SK-N-SH (cell line): ENCODE measurements around the gene TMEM127. TPM values are rescaled to one million over a fixed set of nuclear protein-coding genes. Genes with fewer than 3 reads are reported as not detected.

ENCODE experiments used
- CTCF ChIA-PET: fragments of 300-600, 350-600 bp; formaldehyde crosslinking; extraction: SDS; loops from one replicate; lab custom pipeline; 2021; lab: Yijun Ruan, JAX
- POLR2A ChIA-PET: fragments of 350-600 bp; sonication (Branson Sonifier 250); formaldehyde crosslinking; extraction: SDS; loops from one replicate; lab custom pipeline; 2020; ENCODE audit warnings: antibody characterized with exemption, inconsistent platforms; lab: Yijun Ruan, JAX
- DNase-seq: peaks from one replicate; pipeline ENCODE4 v3.0.0; 2012
- H2AFZ ChIP-seq: fragments of 200-600 bp; sonication (generic); 2 replicates; pipeline ENCODE4 v1.8.1; 2016; ENCODE audit warnings: antibody characterized with exemption, mild to moderate bottlenecking, low read depth
- H3F3A ChIP-seq: fragments of 200-600 bp; sonication (generic); replicated peaks from 2 replicates; pipeline ENCODE3; 2016; ENCODE audit warnings: antibody characterized with exemption, mild to moderate bottlenecking; ENCODE audit not compliant: insufficient read depth
- H3K27ac ChIP-seq, 2 experiments: fragments of 200-500 bp in 1 of 2; fragments of 200-600 bp in 1 of 2; sonication (Bioruptor generic) in 1 of 2; sonication (generic), shearing (Covaris generic) in 1 of 2; 2 replicates each; pipeline versions ENCODE4 v1.5.1 to v1.6.1; 2014 to 2016; ENCODE audit warnings: low read depth in 2 of 2, inconsistent platforms in 1 of 2, low read length in 1 of 2, mild to moderate bottlenecking in 1 of 2, mixed read lengths in 1 of 2
- H3K27me3 ChIP-seq: fragments of 200-600 bp; sonication (generic), shearing (Covaris generic); 2 replicates; pipeline ENCODE4 v1.6.1; 2016; ENCODE audit warnings: mixed run types; ENCODE audit not compliant: insufficient read depth
- H3K36me3 ChIP-seq, 2 experiments: fragments of 200-500 bp in 1 of 2; fragments of 200-600 bp in 1 of 2; sonication (Bioruptor generic) in 1 of 2; sonication (generic) in 1 of 2; replicated peaks in 1 of 2; 2 replicates each; pipeline versions ENCODE3 to v1.5.1; 2014 to 2016; ENCODE audit warnings: low read length in 1 of 2, mild to moderate bottlenecking in 1 of 2; ENCODE audit not compliant: insufficient read depth in 2 of 2, control insufficient read depth in 1 of 2
- H3K4me1 ChIP-seq, 2 experiments: fragments of 200-500 bp in 1 of 2; fragments of 200-600 bp in 1 of 2; sonication (Bioruptor generic) in 1 of 2; sonication (generic), shearing (Covaris generic) in 1 of 2; 2 replicates each; pipeline versions ENCODE4 v1.5.1 to v1.6.1; 2014 to 2016; ENCODE audit warnings: low read depth in 1 of 2, low read length in 1 of 2, mixed run types in 1 of 2; ENCODE audit not compliant: insufficient read depth in 2 of 2, control insufficient read depth in 1 of 2
- H3K4me2 ChIP-seq: fragments of 200-600 bp; sonication (generic), shearing (Covaris generic); 2 replicates; pipeline ENCODE4 v1.6.1; 2017; ENCODE audit warnings: mixed run types
- H3K4me3 ChIP-seq, 2 experiments: fragments of 200-500 bp in 1 of 2; fragments of 200-600 bp in 1 of 2; sonication (Bioruptor generic) in 1 of 2; sonication (generic), shearing (Covaris generic) in 1 of 2; 2 replicates each; pipeline versions ENCODE4 v1.5.1 to v1.8.1; 2014 to 2016; ENCODE audit warnings: low read depth in 2 of 2, inconsistent platforms in 1 of 2, low read length in 1 of 2, mild to moderate bottlenecking in 1 of 2, mixed read lengths in 1 of 2, moderate library complexity in 1 of 2
- H3K79me2 ChIP-seq: fragments of 200-600 bp; sonication (generic); 2 replicates; pipeline ENCODE4 v1.8.1; 2017; ENCODE audit warnings: mild to moderate bottlenecking; ENCODE audit not compliant: insufficient read depth
- H3K9ac ChIP-seq: fragments of 200-600 bp; sonication (generic); 2 replicates; pipeline ENCODE4 v1.6.1; 2017; ENCODE audit warnings: mixed run types
- H3K9me2 ChIP-seq: fragments of 200-600 bp; sonication (generic); 2 replicates; pipeline ENCODE4 v1.6.1; 2017; ENCODE audit warnings: mixed run types
- H3K9me3 ChIP-seq: fragments of 200-600 bp; sonication (generic); 2 replicates; pipeline ENCODE4 v1.6.1; 2017; ENCODE audit warnings: mixed run types, mild to moderate bottlenecking, moderate library complexity
- H4K20me1 ChIP-seq: fragments of 200-600 bp; sonication (generic); 2 replicates; pipeline ENCODE4 v1.6.1; 2017; ENCODE audit warnings: mild to moderate bottlenecking, mixed run types; ENCODE audit not compliant: insufficient read depth
- CHD2 ChIP-seq: fragments of 150-350 bp; IDR thresholded peaks from 2 replicates; pipeline ENCODE4 v1.6.1; 2018; ENCODE audit warnings: low read length; ENCODE audit not compliant: partially characterized antibody
- ELF1 ChIP-seq: IDR thresholded peaks from 2 replicates; pipeline ENCODE4 v1.4.0; 2012
- EP300 ChIP-seq, 2 experiments: IDR thresholded peaks; 2 replicates each; pipeline versions ENCODE4 v1.4.0 to v1.6.1; 2012; ENCODE audit warnings: borderline replicate concordance in 1 of 2, low read depth in 1 of 2, low read length in 1 of 2
- FOSL2 ChIP-seq: IDR thresholded peaks from 2 replicates; pipeline ENCODE4 v1.4.0; 2012; ENCODE audit warnings: low read depth, mild to moderate bottlenecking, moderate library complexity, borderline replicate concordance
- GABPA ChIP-seq: IDR thresholded peaks from 2 replicates; pipeline ENCODE4 v1.4.0; 2012; ENCODE audit warnings: low read depth, mild to moderate bottlenecking
- JUND ChIP-seq: IDR thresholded peaks from 2 replicates; pipeline ENCODE4 v1.4.0; 2012
- MXI1 ChIP-seq: IDR thresholded peaks from 2 replicates; pipeline ENCODE4 v1.6.1; 2012; ENCODE audit warnings: mild to moderate bottlenecking, low read depth, low read length, improper control_type of control experiment
- NFIC ChIP-seq: IDR thresholded peaks from 2 replicates; pipeline ENCODE4 v1.4.0; 2012; ENCODE audit warnings: borderline replicate concordance
- NRF1 ChIP-seq: IDR thresholded peaks from 2 replicates; pipeline ENCODE4 v1.6.1; 2012; ENCODE audit warnings: low read depth, mild to moderate bottlenecking, low read length
- POLR2AphosphoS5 ChIP-seq: IDR thresholded peaks from 2 replicates; pipeline ENCODE4 v1.6.1; 2012; ENCODE audit warnings: low read depth, low read length
- RFX5 ChIP-seq: IDR thresholded peaks from 2 replicates; pipeline ENCODE4 v1.6.1; 2012; ENCODE audit warnings: mild to moderate bottlenecking, improper control_type of control experiment, low read length
- RXRA ChIP-seq: IDR thresholded peaks from 2 replicates; pipeline ENCODE4 v1.4.0; 2012; ENCODE audit warnings: low read depth, mild to moderate bottlenecking, borderline replicate concordance
- SIN3A ChIP-seq: IDR thresholded peaks from 2 replicates; pipeline ENCODE4 v1.6.1; 2012; ENCODE audit warnings: low read depth, mild to moderate bottlenecking, low read length, moderate library complexity, borderline replicate concordance
- TAF1 ChIP-seq: IDR thresholded peaks from 2 replicates; pipeline ENCODE4 v1.6.1; 2012; ENCODE audit warnings: low read depth, mild to moderate bottlenecking, low read length, moderate library complexity, borderline replicate concordance
- TEAD4 ChIP-seq: IDR thresholded peaks from 2 replicates; pipeline ENCODE4 v1.4.0; 2012; ENCODE audit warnings: mild to moderate bottlenecking, borderline replicate concordance; ENCODE audit not compliant: insufficient read depth
- USF1 ChIP-seq: IDR thresholded peaks from 2 replicates; pipeline ENCODE4 v1.4.0; 2012; ENCODE audit warnings: low read depth, borderline replicate concordance
- USF2 ChIP-seq: fragments of 150-350 bp; IDR thresholded peaks from 2 replicates; pipeline ENCODE4 v1.6.1; 2017; ENCODE audit warnings: antibody characterized with exemption, low read length, low read depth, borderline replicate concordance
- WGBS: methylation state at CpG from one replicate; pipeline ENCODE4 v1.1.6; 2017; ENCODE audit warnings: low lambda C conversion rate; 5-methylcytosine and 5-hydroxymethylcytosine counted together
- polyA plus RNA-seq, 3 experiments: library from polyadenylated mRNA; depleted of rRNA; stranded (reverse); fragments of >200 nt; gene quantifications; 2 replicates each; pipeline ENCODE4 v1.2.3, GENCODE V29; 2012
- TF ChIP-seq, protein P1 (sequence below): IDR thresholded peaks from 2 replicates; pipeline ENCODE4 v1.6.1; 2012; ENCODE audit warnings: mild to moderate bottlenecking, low read depth, low read length, moderate library complexity
- TF ChIP-seq, protein P2 (sequence below): fragments of 150-350 bp; IDR thresholded peaks from 2 replicates; pipeline ENCODE4 v1.6.1; 2016; ENCODE audit warnings: mild to moderate bottlenecking, low read depth, low read length

TMEM127 gene
- polyA plus RNA-seq, 1 of the 3 experiments (the other 2 are of a cell fraction), result 40.9 TPM

DNA sequence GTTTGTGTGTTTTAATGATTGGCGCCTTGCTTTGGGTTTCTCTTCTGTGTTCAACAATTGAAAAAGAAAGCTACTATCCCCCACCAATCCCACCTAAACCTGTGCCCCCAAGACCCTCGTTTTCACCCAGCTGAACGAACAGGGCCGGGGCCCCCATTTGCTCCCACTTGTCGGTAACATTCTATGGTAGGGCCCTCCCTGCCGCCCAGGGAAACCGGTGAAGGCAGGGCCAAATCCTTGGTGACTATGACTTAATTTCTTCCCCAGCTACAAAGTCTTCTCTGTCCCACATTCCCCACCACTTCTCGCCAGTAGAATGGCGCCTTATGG lies 40.1 kb upstream of the TMEM127 start:
- H2AFZ ChIP-seq, result peak overlapping the region; percentile 80
- CTCF ChIA-PET, result interaction anchor here (0.9 to 1.9 kb wide), 3 partner anchors 16 to 203 kb away, joined by 3 to 10 read pairs (median 6); no protein-coding TSS in a partner anchor
- 6% methylated on average over 9 of the region's 9 CpGs for WGBS

DNA sequence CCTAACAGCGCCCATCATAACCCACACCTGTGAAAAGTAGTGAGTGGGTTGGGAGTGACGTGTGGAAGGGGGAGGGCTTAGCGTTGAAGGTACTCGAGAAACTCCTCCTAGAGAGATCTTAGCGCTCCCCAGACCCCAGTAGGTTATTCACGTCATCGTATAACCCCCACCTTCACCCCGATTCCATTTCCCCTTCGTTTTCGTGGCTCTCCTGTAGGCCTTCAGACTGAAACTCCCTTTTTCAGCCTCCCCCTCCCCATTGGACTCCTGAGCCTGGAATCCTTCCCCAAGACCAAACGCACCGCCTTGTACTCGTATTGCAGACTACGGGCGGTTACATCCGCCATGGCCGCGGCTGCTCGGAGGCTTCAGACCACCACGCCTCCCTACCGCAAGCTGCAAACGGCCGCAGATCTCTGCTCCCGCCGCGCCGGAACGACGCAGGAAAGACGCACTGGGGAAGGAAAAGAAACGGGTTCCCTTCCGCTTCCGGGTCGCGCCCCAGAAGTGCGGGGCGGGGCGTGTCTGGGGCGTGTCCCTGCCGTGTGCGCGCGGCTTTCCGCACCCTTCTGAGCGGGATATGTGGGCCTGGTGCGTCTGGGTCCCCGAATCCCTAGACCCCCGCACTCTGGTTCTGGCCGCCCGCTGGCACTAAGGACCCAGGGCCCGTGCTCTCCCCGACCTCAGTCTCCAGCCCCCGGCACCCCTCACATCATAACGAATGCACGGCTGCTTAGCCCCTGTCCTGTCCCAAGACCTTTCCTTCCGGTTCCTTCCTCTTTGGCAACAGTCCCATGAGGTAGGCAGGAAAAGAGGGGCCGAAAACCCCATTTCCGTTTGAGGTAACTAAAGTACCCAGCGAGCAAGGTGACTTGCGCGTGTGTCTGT lies 39.5 kb upstream of the TMEM127 start, which contains the start of gene SNRNP200:
SNRNP200 (minus strand) TSS at position 456 of the 888 bp plus-strand sequence; CDS start at position 347, 109 bp downstream.
- Histone ChIP-seq H3K79me2 (peaks cover 56% of the 10 kb centered on the region), H3K9ac (peak within 1 kb of the TSS; percentile 88), H2AFZ (peak within 1 kb of the TSS; percentile 80), H3F3A (no peaks in the 10 kb centered on the region), H4K20me1 (peaks cover 3% of the 10 kb centered on the region; the same call in 1 of the 2 replicates), H3K9me2 (no peaks in the 10 kb centered on the region), H3K4me1 (peaks cover 18 to 20% of the 10 kb centered on the region in 2 experiments), H3K27ac (peak within 1 kb of the TSS; percentile 67 to 79), H3K4me3 (peak within 1 kb of the TSS; percentile 64 to 87), H3K27me3 (no peaks in the 10 kb centered on the region), H3K36me3 (peaks cover 38 to 40% of the 10 kb centered on the region in 2 experiments), H3K9me3 (no peaks in the 10 kb centered on the region), H3K4me2 (peak within 1 kb of the TSS; percentile 87)
- peak; percentile 91 for DNase-seq
- POLR2A ChIA-PET, result interaction anchor here (0.7 to 3.0 kb wide), 7 partner anchors 16 to 44 kb away, joined by 3 to 20 read pairs (median 4); partner anchors contain the start of gene ITPRIPL1
- CTCF ChIA-PET, result interaction anchor here (0.9 to 1.9 kb wide), 4 partner anchors 16 to 203 kb away, joined by 3 to 10 read pairs (median 7); partner anchors contain the start of genes CIAO1 and TMEM127
- WGBS, result 1% methylated on average over 40 of the region's 61 CpGs
- TF ChIP-seq TEAD4, result no peak
- no peak for TF ChIP-seq FOSL2
- TF ChIP-seq, protein P1, sequence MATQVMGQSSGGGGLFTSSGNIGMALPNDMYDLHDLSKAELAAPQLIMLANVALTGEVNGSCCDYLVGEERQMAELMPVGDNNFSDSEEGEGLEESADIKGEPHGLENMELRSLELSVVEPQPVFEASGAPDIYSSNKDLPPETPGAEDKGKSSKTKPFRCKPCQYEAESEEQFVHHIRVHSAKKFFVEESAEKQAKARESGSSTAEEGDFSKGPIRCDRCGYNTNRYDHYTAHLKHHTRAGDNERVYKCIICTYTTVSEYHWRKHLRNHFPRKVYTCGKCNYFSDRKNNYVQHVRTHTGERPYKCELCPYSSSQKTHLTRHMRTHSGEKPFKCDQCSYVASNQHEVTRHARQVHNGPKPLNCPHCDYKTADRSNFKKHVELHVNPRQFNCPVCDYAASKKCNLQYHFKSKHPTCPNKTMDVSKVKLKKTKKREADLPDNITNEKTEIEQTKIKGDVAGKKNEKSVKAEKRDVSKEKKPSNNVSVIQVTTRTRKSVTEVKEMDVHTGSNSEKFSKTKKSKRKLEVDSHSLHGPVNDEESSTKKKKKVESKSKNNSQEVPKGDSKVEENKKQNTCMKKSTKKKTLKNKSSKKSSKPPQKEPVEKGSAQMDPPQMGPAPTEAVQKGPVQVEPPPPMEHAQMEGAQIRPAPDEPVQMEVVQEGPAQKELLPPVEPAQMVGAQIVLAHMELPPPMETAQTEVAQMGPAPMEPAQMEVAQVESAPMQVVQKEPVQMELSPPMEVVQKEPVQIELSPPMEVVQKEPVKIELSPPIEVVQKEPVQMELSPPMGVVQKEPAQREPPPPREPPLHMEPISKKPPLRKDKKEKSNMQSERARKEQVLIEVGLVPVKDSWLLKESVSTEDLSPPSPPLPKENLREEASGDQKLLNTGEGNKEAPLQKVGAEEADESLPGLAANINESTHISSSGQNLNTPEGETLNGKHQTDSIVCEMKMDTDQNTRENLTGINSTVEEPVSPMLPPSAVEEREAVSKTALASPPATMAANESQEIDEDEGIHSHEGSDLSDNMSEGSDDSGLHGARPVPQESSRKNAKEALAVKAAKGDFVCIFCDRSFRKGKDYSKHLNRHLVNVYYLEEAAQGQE, result no peak; the same call in 1 of the 2 replicates
- no peak for TF ChIP-seq RFX5
- peak; percentile 100 for TF ChIP-seq GABPA
- no peak for TF ChIP-seq RXRA
- peak; percentile 79; the same call in 1 of the 2 replicates for TF ChIP-seq SIN3A
- TF ChIP-seq MXI1, result peak; percentile 90
- no peak for TF ChIP-seq USF1
- TF ChIP-seq, protein P2, sequence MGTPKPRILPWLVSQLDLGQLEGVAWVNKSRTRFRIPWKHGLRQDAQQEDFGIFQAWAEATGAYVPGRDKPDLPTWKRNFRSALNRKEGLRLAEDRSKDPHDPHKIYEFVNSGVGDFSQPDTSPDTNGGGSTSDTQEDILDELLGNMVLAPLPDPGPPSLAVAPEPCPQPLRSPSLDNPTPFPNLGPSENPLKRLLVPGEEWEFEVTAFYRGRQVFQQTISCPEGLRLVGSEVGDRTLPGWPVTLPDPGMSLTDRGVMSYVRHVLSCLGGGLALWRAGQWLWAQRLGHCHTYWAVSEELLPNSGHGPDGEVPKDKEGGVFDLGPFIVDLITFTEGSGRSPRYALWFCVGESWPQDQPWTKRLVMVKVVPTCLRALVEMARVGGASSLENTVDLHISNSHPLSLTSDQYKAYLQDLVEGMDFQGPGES, result no peak
- TF ChIP-seq USF2, result no peak
- peak; percentile 71 for TF ChIP-seq CHD2
- peak; percentile 54 for TF ChIP-seq NFIC
- TF ChIP-seq EP300 (IDR thresholded peaks at IDR 0.05; ENCODE audit: borderline replicate concordance in 1 of 2, low read depth in 1 of 2, low read length in 1 of 2), result no peak
- no peak for TF ChIP-seq JUND
- peak; percentile 95 for TF ChIP-seq POLR2AphosphoS5
- TF ChIP-seq ELF1, result peak; percentile 85
- TF ChIP-seq TAF1, result peak; percentile 85

More for the DNA sequence above, 40.1 kb upstream of the TMEM127 start:
- no peaks in the 10 kb centered on the region for H3F3A ChIP-seq
- no peaks in the 10 kb centered on the region for H3K27me3 ChIP-seq
- peak overlapping the region; percentile 64 to 87 for H3K4me3 ChIP-seq
- H3K9me2 ChIP-seq, result no peaks in the 10 kb centered on the region
- peaks cover 18 to 20% of the 10 kb centered on the region in 2 experiments for H3K4me1 ChIP-seq
- H3K79me2 ChIP-seq, result peaks cover 53% of the 10 kb centered on the region
- H3K9ac ChIP-seq, result peak overlapping the region; percentile 88
- TF ChIP-seq NRF1, result peak; percentile 11; the same call in 1 of the 2 replicates
- TF ChIP-seq ELF1, result no peak
- POLR2A ChIA-PET, result interaction anchor here (0.7 to 3.0 kb wide), 6 partner anchors 15 to 41 kb away, joined by 3 to 20 read pairs (median 4); partner anchors contain the start of gene ITPRIPL1
- H3K27ac ChIP-seq, result peak overlapping the region; percentile 67 to 79
- DNase-seq, result peak; percentile 30
- H3K9me3 ChIP-seq, result no peaks in the 10 kb centered on the region
- peaks cover 3% of the 10 kb centered on the region; the same call in 1 of the 2 replicates for H4K20me1 ChIP-seq
- peak overlapping the region; percentile 87 for H3K4me2 ChIP-seq
- H3K36me3 ChIP-seq, result peaks cover 33 to 34% of the 10 kb centered on the region in 2 experiments
